DMS153 treated with DMSO at 0.1 percent for 48 hours (cell line): ENCODE data around the gene SEC24C.
A peak's percentile ranks its signal among the peaks of the same experiment; 100 is the strongest.
"Not testable (repeated sequence)": the region's sequence is repeated elsewhere in the genome, so short reads cannot be mapped to it uniquely, and the experiment has no call there.

ENCODE experiments used
- DNase-seq: peaks from one replicate; lab custom pipeline; 2025; ENCODE audit not compliant: unreplicated experiment; lab: John Stamatoyannopoulos, UW

The SEC24C gene

GRCh38 chr10:73731588-73732375 is 12.4 kb upstream of the SEC24C start:
- no peak for DNase-seq

- no peak for DNase-seq
Observed at GRCh38 chr10:73732426-73732825, 11.7 kb upstream of the SEC24C start.

- DNase-seq, result no peak
Observed at GRCh38 chr10:73732931-73733623, 11.1 kb upstream of the SEC24C start.

DNA sequence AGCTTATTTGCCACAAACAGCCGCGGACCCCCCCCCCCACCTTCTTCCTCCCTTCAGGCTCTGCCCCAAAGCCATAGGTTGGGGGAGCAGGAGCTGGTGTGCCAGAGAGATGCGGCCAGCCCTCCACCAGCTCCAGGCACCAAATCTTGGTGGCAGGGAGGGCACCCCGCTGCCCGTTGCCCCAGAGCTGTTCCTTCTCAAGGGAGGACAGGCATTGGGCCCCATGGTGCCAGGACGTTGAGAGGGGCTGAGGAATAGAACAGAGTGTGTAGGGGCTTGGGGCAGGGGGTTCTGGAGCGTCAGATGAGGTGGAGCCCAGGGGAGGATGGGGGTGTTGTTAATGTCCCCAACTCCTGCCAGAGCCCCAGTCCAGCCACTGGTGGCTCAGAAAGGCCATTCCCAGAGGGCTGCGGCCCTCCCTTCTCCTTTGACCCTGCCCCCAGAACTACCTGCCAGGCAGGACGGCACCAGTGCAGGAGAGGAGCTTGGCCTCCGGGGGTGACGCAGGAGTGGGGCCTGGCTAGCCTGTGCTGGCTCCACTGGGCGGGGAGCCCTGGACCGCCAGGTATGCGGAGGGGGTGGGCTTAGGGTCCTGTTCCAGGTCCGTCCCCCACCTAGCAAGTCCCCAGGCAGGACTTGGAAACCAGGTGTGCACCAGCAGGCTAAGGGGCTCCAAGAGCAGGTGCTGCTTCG is 10.0 kb upstream of the SEC24C start:
- no peak for DNase-seq

- DNase-seq, result no peak
Observed at GRCh38 chr10:73734796-73735305, 9.3 kb upstream of the SEC24C start.

DNA sequence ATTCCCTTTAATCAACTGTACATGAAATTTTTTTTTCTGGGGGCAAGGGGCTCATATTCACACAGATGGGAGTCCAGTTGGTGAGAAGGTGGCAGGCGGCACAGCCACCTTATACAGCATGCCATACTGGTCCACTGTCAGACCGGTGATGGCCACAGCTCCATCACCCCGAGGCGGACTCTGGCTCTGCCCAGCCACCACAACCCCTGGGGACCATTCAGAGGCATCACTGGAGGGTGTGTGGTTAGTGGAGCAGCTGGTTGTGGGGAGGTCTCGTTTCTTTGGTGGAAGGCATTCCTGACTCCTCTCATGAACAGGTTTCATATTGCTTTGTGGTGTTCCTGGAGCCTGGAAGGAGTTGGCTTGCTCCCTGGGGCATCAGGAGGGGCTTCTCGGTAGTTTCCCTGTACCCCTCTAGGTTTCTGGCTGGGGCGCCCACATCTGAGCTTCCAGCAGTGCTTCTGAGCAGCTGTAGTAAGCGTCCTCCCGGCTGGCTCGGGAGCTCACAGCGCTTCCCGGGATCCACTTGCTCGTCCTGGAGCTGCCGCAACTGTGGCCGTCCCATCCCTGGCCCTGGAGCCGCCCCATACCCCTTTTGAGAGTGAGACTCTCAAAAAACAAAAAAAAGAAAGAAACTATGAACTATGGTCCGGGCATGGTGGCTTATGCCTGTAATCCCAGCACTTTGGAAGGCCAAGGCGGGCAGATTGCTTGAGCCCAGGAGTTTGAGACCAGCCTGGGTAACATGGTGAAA is 3.5 kb upstream of the SEC24C start:
- not testable (repeated sequence) for DNase-seq

DNA sequence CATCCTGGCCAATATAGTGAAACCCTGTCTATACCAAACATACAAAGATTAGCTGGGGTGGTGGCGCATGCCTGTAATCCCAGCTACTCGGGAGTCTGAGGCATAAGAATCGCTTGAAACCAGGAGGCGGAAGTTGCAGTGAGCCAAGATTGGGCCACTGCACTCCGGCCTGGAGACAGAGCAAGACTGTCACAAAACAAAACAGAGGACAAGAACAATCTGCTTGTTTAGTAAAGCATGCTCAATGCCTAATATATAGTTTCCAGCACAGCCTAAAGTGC is 1.8 kb upstream of the SEC24C start:
- no peak for DNase-seq

DNA sequence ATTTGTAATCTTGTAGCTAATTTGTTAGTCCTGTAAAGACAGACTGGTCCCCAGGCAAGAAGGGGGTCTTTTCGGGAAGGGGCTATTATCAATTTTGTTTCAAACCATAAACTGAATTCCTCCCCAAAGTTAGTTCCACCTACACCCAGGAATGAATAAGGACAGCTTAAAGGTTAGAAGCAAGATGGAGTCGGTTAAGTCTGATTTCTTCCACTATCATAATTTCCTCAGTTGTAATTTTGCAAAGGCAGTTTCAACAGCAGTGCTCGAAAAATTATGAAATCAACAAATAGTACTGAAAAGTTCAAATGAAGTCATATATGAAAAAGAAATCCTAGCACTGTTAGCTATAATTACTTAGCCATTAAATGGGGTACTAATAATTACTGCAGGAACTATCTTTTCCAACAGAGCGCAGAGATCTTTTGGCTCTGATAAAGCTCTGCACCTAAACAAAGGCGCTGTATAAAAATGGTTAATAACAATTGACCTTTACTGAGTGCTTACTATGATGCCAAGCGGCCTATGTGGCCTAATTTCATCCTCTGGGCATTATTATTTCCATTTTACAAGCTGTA is 756 bp upstream of the SEC24C start:
- DNase-seq, result no peak

- DNase-seq, result no peak
Observed at GRCh38 chr10:73744664-73744975, 448 bp downstream of the SEC24C start.

DNA sequence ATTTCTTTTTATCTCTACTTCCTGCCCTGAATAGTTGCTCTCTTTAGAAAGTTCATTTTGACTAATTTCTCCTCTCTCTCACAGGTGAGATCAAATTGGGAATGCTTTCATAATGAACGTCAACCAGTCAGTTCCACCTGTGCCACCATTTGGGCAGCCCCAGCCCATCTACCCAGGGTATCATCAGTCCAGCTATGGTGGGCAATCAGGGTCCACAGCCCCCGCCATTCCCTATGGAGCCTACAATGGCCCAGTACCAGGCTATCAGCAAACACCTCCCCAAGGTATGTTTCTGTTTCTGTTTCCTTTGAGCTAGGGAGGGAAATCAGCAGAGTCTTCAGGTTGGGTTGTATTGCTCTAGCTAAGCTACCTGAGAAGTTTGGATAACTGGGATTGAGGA is 2.5 kb downstream of the SEC24C start:
- no peak for DNase-seq

- DNase-seq, result no peak
Observed at GRCh38 chr10:73750819-73751218, 6.6 kb downstream of the SEC24C start.

DNA sequence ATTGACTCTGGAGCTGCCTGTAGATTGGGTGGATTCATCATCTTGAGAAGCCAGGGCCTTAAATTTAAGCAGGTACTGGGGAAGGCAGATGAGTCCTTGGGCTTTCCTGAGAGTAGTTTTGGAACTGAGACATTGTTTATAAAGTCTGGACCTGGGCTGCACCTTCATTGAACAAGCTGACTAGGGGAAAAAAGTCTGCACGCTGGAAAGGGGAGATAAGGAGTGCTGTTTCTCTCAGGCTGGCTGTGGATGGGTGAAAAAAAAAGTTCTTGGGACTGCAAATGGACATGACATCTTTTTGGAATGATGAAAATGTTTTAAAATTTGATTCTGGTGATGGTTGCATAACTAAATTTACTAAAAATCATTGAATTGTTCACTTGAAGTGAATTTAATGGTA is 12.0 kb downstream of the SEC24C start:
- DNase-seq, result no peak

- DNase-seq, result peak; percentile 60
Observed at GRCh38 chr10:73758704-73759511, 14.7 kb downstream of the SEC24C start.

GRCh38 chr10:73759512-73760115 is 15.4 kb downstream of the SEC24C start:
- DNase-seq, result peak; percentile 60

DNA sequence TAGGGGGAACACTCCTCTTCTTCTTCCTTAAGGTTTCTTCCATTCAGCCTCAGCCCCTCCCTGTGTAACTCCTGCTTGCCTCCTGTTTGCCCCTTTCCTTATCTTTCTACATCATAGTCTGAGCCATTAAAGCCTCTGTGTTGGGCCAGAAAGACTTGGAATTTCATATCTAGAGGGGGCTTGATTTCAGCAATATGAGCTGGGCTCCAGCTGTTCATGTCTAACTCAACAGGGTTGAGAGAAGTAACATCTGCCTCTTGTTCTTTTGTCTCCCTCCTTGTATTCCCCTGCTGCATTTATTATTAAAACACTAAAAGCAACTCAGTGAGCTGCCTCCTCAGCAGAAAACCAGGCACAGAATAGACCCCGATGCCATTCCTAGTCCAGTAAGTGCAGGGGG is 17.6 kb downstream of the SEC24C start:
- DNase-seq, result no peak

DNA sequence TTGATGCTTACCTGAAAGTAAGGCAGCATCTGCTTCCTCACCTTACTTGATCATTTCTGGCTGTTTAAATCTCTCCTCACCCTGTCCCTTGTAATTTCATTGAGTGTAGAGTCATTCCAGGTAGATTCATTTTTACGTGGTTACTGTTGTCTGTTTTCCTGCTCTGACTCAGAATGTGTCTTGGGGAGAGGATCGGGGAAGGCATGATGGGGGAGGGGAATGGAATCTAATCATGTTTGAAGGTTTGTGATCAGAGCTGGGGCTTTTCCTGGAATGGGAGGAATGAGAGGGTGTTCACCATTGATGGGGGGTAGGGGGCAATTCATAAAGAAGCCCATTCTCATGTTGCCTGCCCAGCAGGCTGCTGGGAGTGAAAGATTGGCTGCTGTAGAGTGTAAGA is 18.7 kb downstream of the SEC24C start:
- DNase-seq, result no peak

DNA sequence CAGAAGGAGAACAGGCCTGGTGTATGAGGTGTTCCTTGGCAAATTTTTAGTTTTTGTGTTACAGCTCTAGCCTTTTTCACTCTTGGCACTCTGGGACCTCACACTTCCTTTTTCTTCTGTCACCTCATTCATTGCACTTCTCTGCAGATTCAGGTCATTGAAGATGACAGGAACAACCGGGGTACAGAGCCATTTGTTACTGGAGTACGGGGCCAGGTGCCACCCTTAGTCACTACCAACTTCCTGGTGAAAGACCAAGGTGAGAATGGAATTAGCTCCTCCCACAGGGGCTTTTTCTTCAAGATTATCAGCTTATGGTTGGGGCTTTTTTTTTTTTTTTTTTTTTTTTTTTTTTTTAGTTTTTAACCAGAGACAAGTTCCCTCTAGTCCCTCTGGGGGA is 19.2 kb downstream of the SEC24C start:
- DNase-seq, result no peak

- no peak for DNase-seq
Observed at GRCh38 chr10:73765066-73765465, 20.9 kb downstream of the SEC24C start.

- DNase-seq, result no peak
Observed at GRCh38 chr10:73768881-73769280, 24.7 kb downstream of the SEC24C start.

DNA sequence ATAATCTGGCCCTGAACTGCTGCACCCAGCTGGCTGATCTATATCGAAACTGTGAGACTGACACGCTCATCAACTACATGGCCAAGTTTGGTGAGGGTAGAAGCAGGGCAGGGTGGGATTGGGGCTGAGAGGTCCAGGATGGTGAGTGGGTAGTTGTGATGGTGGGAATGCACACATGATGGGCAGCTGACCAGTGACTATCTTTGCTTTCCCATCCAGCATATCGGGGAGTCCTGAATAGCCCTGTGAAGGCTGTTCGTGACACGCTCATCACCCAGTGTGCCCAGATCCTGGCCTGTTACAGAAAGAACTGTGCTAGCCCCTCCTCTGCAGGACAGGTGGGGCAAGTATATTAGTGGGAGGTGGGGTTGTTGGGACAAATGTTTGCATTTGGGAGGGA is 25.2 kb downstream of the SEC24C start:
- no peak for DNase-seq
